IMR-90 (cell line): Measurements from ENCODE around the gene SYNE1. TPM values are rescaled to one million over a fixed set of nuclear protein-coding genes. Genes with fewer than 3 reads are reported as not detected.

ENCODE experiments used
- MXI1 ChIP-seq: IDR thresholded peaks from 2 replicates; pipeline ENCODE4 v1.6.1; 2012; ENCODE audit warnings: low read depth, mild to moderate bottlenecking, low read length, moderate library complexity, borderline replicate concordance
- RAD21 ChIP-seq: IDR thresholded peaks from 2 replicates; pipeline ENCODE4 v1.6.1; 2012; ENCODE audit warnings: low read length, improper control_type of control experiment
- RFX5 ChIP-seq: IDR thresholded peaks from 2 replicates; pipeline ENCODE4 v1.8.0; 2012; ENCODE audit warnings: low read depth, mild to moderate bottlenecking, low read length, moderate library complexity
- polyA plus RNA-seq, 3 experiments: library from polyadenylated mRNA; depleted of rRNA; stranded (reverse); fragments of >200 nt; gene quantifications; 2 replicates each; pipeline ENCODE4 v1.2.3, GENCODE V29; 2012; ENCODE audit warnings: low replicate concordance in 1 of 3
- total RNA-seq: library from RNA; depleted of rRNA; stranded (reverse); fragments of >200 nt; gene quantifications from 2 replicates; pipeline ENCODE4 v1.2.3, GENCODE V29; 2012
- TF ChIP-seq, protein P1 (sequence below): fragments of 150-350 bp; IDR thresholded peaks from 2 replicates; pipeline ENCODE4 v1.6.1; 2017; ENCODE audit warnings: mild to moderate bottlenecking, antibody characterized with exemption, low read length, low read depth

The SYNE1 gene
- total and polyA plus RNA-seq, 2 of the 4 experiments (the other 2 are of a cell fraction), result 34.1 to 159 TPM

DNA sequence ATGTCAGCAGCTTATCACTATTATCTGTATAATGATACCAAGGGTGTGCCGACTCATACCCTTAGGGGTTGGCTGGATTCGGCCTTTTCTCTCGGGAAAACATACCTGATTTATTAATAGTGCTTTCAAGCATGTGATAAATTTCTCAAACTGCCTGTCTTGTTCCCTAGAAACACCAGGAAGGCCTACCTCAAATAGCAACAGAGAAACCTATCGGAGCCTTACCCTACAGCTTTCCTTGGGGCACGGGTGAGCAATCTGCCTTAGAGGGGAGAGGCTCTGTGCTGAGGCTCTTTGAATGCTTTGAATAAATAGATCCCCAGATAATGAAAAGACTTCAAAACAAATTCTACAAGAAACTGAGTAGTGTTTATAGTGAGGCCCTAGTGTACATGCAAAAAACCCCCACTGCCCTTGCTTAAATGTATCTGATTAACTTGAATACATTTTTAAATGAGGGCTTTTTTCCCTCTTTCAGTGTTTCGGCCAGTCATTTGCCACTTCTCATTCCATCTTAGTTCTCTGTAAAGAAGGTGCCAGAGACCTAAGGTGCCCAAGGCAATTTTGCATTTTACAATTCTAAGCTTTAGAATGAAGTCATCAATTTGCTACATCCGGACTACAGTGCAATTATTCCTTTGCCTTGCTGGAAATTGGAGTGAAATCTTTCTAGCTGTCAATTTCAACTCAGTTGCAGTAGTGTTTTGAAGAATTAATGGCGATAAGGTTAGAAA is 509.6 kb downstream of the SYNE1 start (continued):
- TF ChIP-seq, protein P1, sequence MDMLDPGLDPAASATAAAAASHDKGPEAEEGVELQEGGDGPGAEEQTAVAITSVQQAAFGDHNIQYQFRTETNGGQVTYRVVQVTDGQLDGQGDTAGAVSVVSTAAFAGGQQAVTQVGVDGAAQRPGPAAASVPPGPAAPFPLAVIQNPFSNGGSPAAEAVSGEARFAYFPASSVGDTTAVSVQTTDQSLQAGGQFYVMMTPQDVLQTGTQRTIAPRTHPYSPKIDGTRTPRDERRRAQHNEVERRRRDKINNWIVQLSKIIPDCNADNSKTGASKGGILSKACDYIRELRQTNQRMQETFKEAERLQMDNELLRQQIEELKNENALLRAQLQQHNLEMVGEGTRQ, result no peak
- TF ChIP-seq RAD21, result no peak
- TF ChIP-seq RFX5, result no peak
- TF ChIP-seq MXI1, result no peak
